KG1 (cell line): Measurements from ENCODE around the gene VTA1.

Experiments used
- DNase-seq: peaks from one replicate; lab custom pipeline; 2025; lab: John Stamatoyannopoulos, UW

VTA1 gene

GRCh38 chr6:142271476-142271875 is 124.4 kb downstream of the VTA1 start:
- DNase-seq: no peak
